Heart left ventricle (tissue), 16 donors: ENCODE measurements around the gene BCAN. TPM values are rescaled to one million over a fixed set of nuclear protein-coding genes. Genes with fewer than 3 reads are reported as not detected.

Source experiments
- ATAC-seq, 4 donors: fragments of 200-7000 bp; cut with Tn5 transposase; one replicate each; pipeline ENCODE4 v1.9.1; 2020 to 2022; ENCODE audit warnings: moderate library complexity in 4 of 4, mild to moderate bottlenecking in 3 of 4, moderate number of reproducible peaks in 1 of 4
- DNase-seq, 5 donors: peaks; one replicate each; pipeline ENCODE4 v3.0.0-alpha.2; 2020
- H3K27ac ChIP-seq, 12 donors: fragments of 200-600 bp; sonication (generic) in 4 of 12; one replicate each; pipeline versions ENCODE4 v1.5.0 to v1.8.0; 2016 to 2022; ENCODE audit warnings: mild to moderate bottlenecking in 2 of 12
- H3K27me3 ChIP-seq, 9 donors: fragments of 200-600 bp; sonication (generic) in 2 of 9; one replicate each; pipeline versions ENCODE4 v1.5.1 to v1.8.0; 2016 to 2022; ENCODE audit warnings: mild to moderate bottlenecking in 3 of 9
- H3K36me3 ChIP-seq, 9 donors: fragments of 200-600 bp; sonication (generic) in 2 of 9; one replicate each; pipeline versions ENCODE4 v1.5.0 to v1.8.0; 2018 to 2022; ENCODE audit warnings: mild to moderate bottlenecking in 2 of 9
- H3K4me1 ChIP-seq, 12 donors: fragments of 200-600 bp; sonication (generic) in 4 of 12; one replicate each; pipeline versions ENCODE4 v1.5.0 to v1.8.0; 2016 to 2022; ENCODE audit warnings: mild to moderate bottlenecking in 3 of 12
- H3K4me3 ChIP-seq, 12 donors: fragments of 200-600 bp; sonication (generic) in 4 of 12; one replicate each; pipeline versions ENCODE4 v1.5.0 to v1.8.0; 2017 to 2022; ENCODE audit warnings: mild to moderate bottlenecking in 9 of 12, moderate library complexity in 4 of 12
- H3K9me3 ChIP-seq, 12 donors: fragments of 200-600 bp; sonication (generic) in 4 of 12; one replicate each; pipeline versions ENCODE4 v1.5.0 to v1.8.0; 2016 to 2022; ENCODE audit warnings: mild to moderate bottlenecking in 1 of 12
- POLR2A ChIP-seq, 2 donors: fragments of 450-650 bp; IDR thresholded peaks; one replicate each; pipeline ENCODE4 v1.6.1; 2017; ENCODE audit warnings: antibody characterized with exemption in 2 of 2, mild to moderate bottlenecking in 2 of 2, moderate library complexity in 2 of 2
- WGBS, 4 donors: extraction: QIAGEN DNeasy Blood & Tissue Kit in 2 of 4; methylation state at CpG; one replicate each; pipeline versions ENCODE4 v1.1.5 to v1.1.7; 2013 to 2018; 5-methylcytosine and 5-hydroxymethylcytosine counted together
- intact Hi-C, 10 donors: fragments of 100-400 bp; cut with DNase I; formaldehyde crosslinking; loops; one replicate each; pipeline versions ENCODE4 v1.11.1 to v1.14.2; 2022
- polyA plus RNA-seq, 2 donors: library from polyadenylated mRNA; stranded (reverse); fragments of 200-250 nt; gene quantifications; one replicate each; pipeline ENCODE4 v1.2.3, GENCODE V29; 2013
- total RNA-seq, 9 donors: library from RNA; depleted of rRNA in 2 of 9; stranded (reverse); fragments of >200 nt in 2 of 9; fragmentation: NEBNext Ultra II Directional in 3 of 9; extraction: Animal tissue kit (Norgen Biotek cat#: 25700) in 3 of 9; gene quantifications; one replicate each; pipeline versions ENCODE4 v1.1.0 to v1.2.4, GENCODE V29; 2016 to 2023
- TF ChIP-seq, protein P1 (sequence below), 12 donors: fragments of 200-600 bp; sonication (generic) in 4 of 12; IDR thresholded peaks; one replicate each; pipeline versions ENCODE4 v1.5.0 to v1.8.0; 2018 to 2022; ENCODE audit warnings: antibody characterized with exemption in 12 of 12, mild to moderate bottlenecking in 5 of 12
- donor health status: ischemic (EF 13 %, LVEDD 7.1; RV severe dilation, severe dysfunction).
- donor health status: healthy with polysubstance abuse.
- donor health status: DM: no; HTN: yes; CAD: no.
- donor health status: DM: no; HTN: no; CAD: no.
- donor health status: ischemic (EF 25% LVEDD 6.9; RV normal size, moderate dysfunction).
- donor health status: ischemic (EF 25% LVEDD 5.7; RV mildly dilated, moderate dysfunction).
- donor health status: healthy.
- donor health status: DM: yes; HTN: yes; CAD: no.
- donor health status: ischemic (EF 35%, LVEDD 5.7; RV mildly dilated, moderate dysfunction).
- donor health status: nonischemic (EF 11% LVEDD 7.7; RV severe dilation, severe dysfunction).
- donor health status: DM: yes; HTN: yes; CAD: no.
- donor health status: PGD.
- donor health status: ischemic (EF 29% LVEDD 5.4; RV normal size, mild dysfunction).
- donor health status: nonischemic (EF 23%, LVEDD 6.1; RV moderate dilation, normal function).

BCAN gene
- total and polyA plus RNA-seq, 11 donors, result 0.09 to 0.27 (median 0.13) TPM; not detected in 5

DNA sequence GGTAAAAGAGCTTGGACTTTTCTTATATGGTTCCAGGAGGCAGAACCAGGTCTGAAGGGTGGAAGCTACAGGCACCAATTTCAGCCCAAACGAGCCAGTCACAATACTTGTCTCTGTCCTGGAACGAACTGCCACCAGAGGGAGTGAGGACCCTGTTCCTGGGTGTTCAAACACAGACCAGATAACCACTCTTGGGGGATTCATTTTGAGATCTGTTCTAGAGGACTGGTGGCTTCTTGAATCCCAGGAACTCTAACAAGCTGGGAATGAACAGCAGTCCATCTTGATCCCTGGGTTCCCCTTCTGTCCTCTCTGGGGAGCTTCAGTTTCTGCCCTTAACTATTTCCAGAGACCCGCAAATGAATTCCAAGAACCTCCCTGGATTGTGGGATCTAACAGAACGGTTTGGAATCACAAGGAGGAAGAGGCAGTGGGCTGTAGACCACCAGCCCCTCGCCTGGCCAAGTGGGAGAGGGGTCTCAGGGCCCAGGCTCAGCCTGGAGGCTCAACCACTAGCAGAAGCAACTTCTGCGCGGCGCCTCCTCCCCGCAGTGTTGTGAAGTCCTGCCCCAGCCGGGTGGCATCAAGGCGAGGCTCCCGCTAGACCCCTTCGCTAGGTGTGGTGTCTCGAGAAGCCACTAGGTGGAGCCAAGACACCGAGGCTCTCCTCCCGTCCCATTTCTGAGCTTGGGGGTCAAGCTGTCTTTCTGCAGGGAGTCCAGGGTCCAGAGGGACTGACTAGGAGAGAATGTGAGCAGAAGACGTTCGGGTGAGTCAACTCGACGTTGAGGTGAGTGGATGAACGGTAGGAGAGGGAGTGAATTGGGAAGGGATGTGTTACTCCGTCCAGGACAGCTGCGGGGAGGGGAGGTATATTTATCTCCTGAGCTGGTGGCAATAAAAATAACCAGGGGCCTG is 47.4 kb downstream of the BCAN start:
- peak; percentile 63 to 82 (median 71) for DNase-seq
- ATAC-seq, result peak; percentile 75 to 96 (median 88)
- intact Hi-C loops, result loop anchor here in 9 of 10 donors (1.0 to 10.0 kb wide), 12 partner anchors 35 to 238 kb away; partner anchors contain the start of genes NTRK1 (in 1 of the 9) and PEAR1 (in 1 of the 9)
- no peak overlapping the region for H3K27ac ChIP-seq
- TF ChIP-seq POLR2A (IDR thresholded peaks at IDR 0.05), result no peak
- TF ChIP-seq, protein P1, sequence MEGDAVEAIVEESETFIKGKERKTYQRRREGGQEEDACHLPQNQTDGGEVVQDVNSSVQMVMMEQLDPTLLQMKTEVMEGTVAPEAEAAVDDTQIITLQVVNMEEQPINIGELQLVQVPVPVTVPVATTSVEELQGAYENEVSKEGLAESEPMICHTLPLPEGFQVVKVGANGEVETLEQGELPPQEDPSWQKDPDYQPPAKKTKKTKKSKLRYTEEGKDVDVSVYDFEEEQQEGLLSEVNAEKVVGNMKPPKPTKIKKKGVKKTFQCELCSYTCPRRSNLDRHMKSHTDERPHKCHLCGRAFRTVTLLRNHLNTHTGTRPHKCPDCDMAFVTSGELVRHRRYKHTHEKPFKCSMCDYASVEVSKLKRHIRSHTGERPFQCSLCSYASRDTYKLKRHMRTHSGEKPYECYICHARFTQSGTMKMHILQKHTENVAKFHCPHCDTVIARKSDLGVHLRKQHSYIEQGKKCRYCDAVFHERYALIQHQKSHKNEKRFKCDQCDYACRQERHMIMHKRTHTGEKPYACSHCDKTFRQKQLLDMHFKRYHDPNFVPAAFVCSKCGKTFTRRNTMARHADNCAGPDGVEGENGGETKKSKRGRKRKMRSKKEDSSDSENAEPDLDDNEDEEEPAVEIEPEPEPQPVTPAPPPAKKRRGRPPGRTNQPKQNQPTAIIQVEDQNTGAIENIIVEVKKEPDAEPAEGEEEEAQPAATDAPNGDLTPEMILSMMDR (IDR thresholded peaks at IDR 0.05), result peak; percentile 86 to 96 (median 94)
- peaks cover 0 to 19% (median 9%) of the 10 kb centered on the region in 12 donors for H3K4me1 ChIP-seq
- no peaks in the 10 kb centered on the region for H3K36me3 ChIP-seq
- peaks cover 0 to 45% (median 32%) of the 10 kb centered on the region in 9 donors for H3K27me3 ChIP-seq
- 0 to 1% (median 1%) methylated on average over 11 to 23 of the region's 23 CpGs for WGBS, 4 donors
- H3K4me3 ChIP-seq, result peak overlapping the region in 5 of 12 donors; percentile 3 to 28 (median 8)
- H3K9me3 ChIP-seq, result no peaks in the 10 kb centered on the region

DNA sequence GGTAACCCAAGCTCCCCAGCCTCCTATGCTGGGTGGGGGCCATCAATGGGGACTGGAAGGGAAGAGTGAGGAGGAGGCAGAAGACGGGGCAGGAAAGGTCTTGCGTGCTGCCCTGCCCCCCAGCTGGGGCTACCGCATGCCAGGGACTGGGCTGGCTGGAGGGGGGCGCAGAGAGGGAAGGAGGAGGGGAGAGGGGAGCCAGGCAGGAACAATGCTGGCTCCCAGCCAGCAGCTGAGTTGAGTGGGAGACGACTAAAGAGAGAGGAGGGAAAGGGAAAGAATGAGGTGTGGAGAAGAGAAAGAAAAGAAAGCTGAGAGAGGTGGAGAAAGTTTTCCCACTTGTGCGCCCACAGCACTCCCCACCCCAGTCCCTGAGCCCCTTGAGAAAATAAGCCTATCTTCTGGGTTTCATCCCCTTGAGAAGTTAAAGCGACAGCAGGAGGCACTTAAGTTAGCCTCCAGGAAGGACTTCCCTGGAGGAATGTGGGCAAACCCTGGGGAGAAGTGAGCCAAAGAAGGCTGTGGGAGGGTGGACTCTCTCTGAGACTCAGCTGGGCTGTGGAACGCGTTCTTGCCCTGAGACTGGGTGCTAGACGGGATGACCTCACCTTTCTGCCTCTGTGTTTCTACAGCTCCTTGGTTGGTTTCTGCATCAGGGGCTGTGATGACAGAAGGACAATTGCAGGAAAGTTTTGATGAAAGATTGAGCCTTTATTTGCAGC is 48.2 kb downstream of the BCAN start:
- DNase-seq (peak in 1 of 5 donors; percentile 34), ATAC-seq (peak in 2 of 4 donors; percentile 6 to 12)
- H3K9me3 ChIP-seq, result no peaks in the 10 kb centered on the region
- peaks cover 0 to 19% (median 9%) of the 10 kb centered on the region in 12 donors for H3K4me1 ChIP-seq
- TF ChIP-seq, protein P1 (IDR thresholded peaks at IDR 0.05), result no peak
- no peak for TF ChIP-seq POLR2A (IDR thresholded peaks at IDR 0.05)
- H3K36me3 ChIP-seq, result no peaks in the 10 kb centered on the region
- peaks cover 0 to 44% (median 32%) of the 10 kb centered on the region in 9 donors for H3K27me3 ChIP-seq
- intact Hi-C loops, result loop anchor here (1.0 to 10.0 kb wide), 15 partner anchors 34 to 237 kb away; partner anchors contain the start of genes NTRK1 (in 2 of the 10) and PEAR1 (in 2 of the 10)
- WGBS, 4 donors, result 17 to 26% (median 24%) methylated on average over 9 to 10 of the region's 10 CpGs
- H3K27ac ChIP-seq, result no peak overlapping the region
- H3K4me3 ChIP-seq, result peak overlapping the region in 5 of 12 donors; percentile 3 to 28 (median 8)

DNA sequence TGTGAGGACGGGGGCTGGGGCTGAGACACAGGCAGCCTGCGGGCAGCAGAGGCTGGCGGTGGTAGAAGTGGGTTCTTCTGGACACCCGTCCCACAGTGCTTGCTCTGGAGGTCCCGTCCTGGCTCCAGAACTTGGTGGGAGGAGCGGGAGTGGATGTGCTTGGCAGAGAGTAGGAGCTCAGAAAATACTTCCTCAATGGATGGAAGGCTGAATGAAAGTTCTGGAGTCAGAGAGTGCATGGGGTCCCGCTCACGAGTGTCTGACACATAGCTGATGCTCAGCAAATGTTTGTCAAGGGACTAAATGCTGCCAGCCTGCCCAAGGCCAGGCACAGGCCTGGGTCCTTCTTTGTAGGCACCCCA is 48.7 kb downstream of the BCAN start:
- TF ChIP-seq POLR2A (IDR thresholded peaks at IDR 0.05), result no peak
- TF ChIP-seq, protein P1 (IDR thresholded peaks at IDR 0.05), result no peak
- no peak overlapping the region for H3K4me3 ChIP-seq
- intact Hi-C loops, result loop anchor here in 4 of 10 donors (2.0 to 10.0 kb wide), 5 partner anchors 34 to 202 kb away; partner anchors contain the start of genes NTRK1 (in 1 of the 4) and PEAR1 (in 1 of the 4)
- H3K27ac ChIP-seq, result no peak overlapping the region
- ATAC-seq, result no peak
- no peaks in the 10 kb centered on the region for H3K36me3 ChIP-seq
- WGBS, 4 donors, result 71 to 80% (median 77%) methylated on average over 8 of the region's 8 CpGs
- peak in 1 of 5 donors; percentile 46 for DNase-seq
- peaks cover 0 to 44% (median 27%) of the 10 kb centered on the region in 9 donors for H3K27me3 ChIP-seq
- peaks cover 0 to 19% (median 9%) of the 10 kb centered on the region in 12 donors for H3K4me1 ChIP-seq
- no peaks in the 10 kb centered on the region for H3K9me3 ChIP-seq
